HL-60 (cell line): ENCODE measurements around the gene AFF3.

Experiments used
- DNase-seq, 2 experiments: peaks; one replicate each; pipeline ENCODE4 v3.0.0-alpha.2; 2010 to 2020; ENCODE audit warnings: low read depth in 1 of 2, low spot score in 1 of 2
- H3K27ac ChIP-seq: fragments of 250-450 bp; sonication (Bioruptor Pico); replicated peaks from 2 replicates; pipeline ENCODE4 v1.5.1; 2020; ENCODE audit warnings: mild to moderate bottlenecking, moderate library complexity
- H3K27me3 ChIP-seq: fragments of 250-450 bp; sonication (Bioruptor Pico); 2 replicates; pipeline ENCODE4 v1.5.1; 2021; ENCODE audit warnings: mild to moderate bottlenecking, moderate library complexity; ENCODE audit not compliant: insufficient read depth, poor library complexity, severe bottlenecking
- H3K4me3 ChIP-seq: replicated peaks from 2 replicates; pipeline ENCODE4 v1.5.1; 2011; ENCODE audit warnings: mild to moderate bottlenecking, control low read depth, low read length; ENCODE audit not compliant: insufficient read depth
- CTCF ChIP-seq: IDR thresholded peaks from one replicate; pipeline ENCODE4 v1.5.1; 2011; ENCODE audit warnings: low read length, control low read depth, inconsistent platforms; ENCODE audit not compliant: insufficient read depth
- GABPA ChIP-seq: IDR thresholded peaks from 2 replicates; pipeline ENCODE4 v1.6.1; 2012; ENCODE audit warnings: low read depth
- POLR2AphosphoS5 ChIP-seq: IDR thresholded peaks from 2 replicates; pipeline ENCODE4 v1.6.1; 2012; ENCODE audit warnings: low read depth
- REST ChIP-seq: IDR thresholded peaks from 2 replicates; pipeline ENCODE4 v1.6.1; 2012; ENCODE audit warnings: low read depth; ENCODE audit not compliant: insufficient replicate concordance
- SPI1 ChIP-seq: IDR thresholded peaks from 2 replicates; pipeline ENCODE4 v1.6.1; 2012; ENCODE audit warnings: low read depth, mild to moderate bottlenecking, borderline replicate concordance

Gene AFF3

GRCh38 chr2:99608861-99609260 lies 533.5 kb downstream of the AFF3 start:
- no peak for DNase-seq
- H3K27ac ChIP-seq, result no peak overlapping the region
- H3K27me3 ChIP-seq, result no peaks in the 10 kb centered on the region
- H3K4me3 ChIP-seq, result no peak overlapping the region
- TF ChIP-seq SPI1, result no peak

GRCh38 chr2:99607861-99608491 lies 534.4 kb downstream of the AFF3 start:
- TF ChIP-seq CTCF (no peak), GABPA (no peak), REST (no peak), SPI1 (no peak), POLR2AphosphoS5 (no peak)
- no peak overlapping the region for H3K27ac ChIP-seq
- peaks cover 4% of the 10 kb centered on the region for H3K27me3 ChIP-seq
- no peak for DNase-seq
- no peak overlapping the region for H3K4me3 ChIP-seq

GRCh38 chr2:99607454-99607853 lies 534.9 kb downstream of the AFF3 start:
- DNase-seq, result no peak
- no peak overlapping the region for H3K4me3 ChIP-seq
- TF ChIP-seq POLR2AphosphoS5 (no peak), REST (no peak), GABPA (no peak), SPI1 (no peak), CTCF (no peak)
- peaks cover 4% of the 10 kb centered on the region for H3K27me3 ChIP-seq
- H3K27ac ChIP-seq, result no peak overlapping the region

- H3K4me3 ChIP-seq, result no peak overlapping the region
- no peak for DNase-seq
- peaks cover 6% of the 10 kb centered on the region for H3K27me3 ChIP-seq
- TF ChIP-seq REST (no peak), SPI1 (no peak), GABPA (no peak), CTCF (no peak), POLR2AphosphoS5 (no peak)
- H3K27ac ChIP-seq, result no peak overlapping the region
These were observed 537.4 kb downstream of the AFF3 start for GRCh38 chr2:99605036-99605435.
